GM19455 (cell line): ENCODE results near the gene MORC2.

Source experiments
- ATAC-seq: cut with Tn5 transposase; IDR thresholded peaks from one replicate; pipeline ENCODE4 v1.9.1; 2021; ENCODE audit not compliant: unreplicated experiment

MORC2 gene

GRCh38 chr22:30949934-30950660, 18.5 kb downstream of the MORC2 start:
- ATAC-seq, result no peak

DNA sequence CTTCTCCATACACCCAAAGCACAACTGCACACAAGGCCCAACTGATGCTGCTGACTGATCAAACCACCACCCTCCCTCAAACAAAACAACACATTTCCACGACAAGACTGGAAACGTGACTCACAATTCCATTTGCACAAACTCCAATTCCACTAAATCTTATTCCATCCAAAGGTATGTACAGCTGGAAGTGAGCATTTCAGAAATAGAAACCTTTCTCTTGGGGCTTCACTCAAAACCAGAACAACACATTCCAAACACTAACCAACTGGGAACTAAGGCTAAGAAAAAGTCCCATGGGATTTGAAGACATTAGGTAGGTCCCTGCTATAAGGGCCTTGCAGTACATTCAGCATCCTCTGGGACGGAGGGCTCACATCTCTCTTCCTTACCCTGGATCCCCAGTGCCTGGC, 19.6 kb downstream of the MORC2 start:
- ATAC-seq, result no peak

DNA sequence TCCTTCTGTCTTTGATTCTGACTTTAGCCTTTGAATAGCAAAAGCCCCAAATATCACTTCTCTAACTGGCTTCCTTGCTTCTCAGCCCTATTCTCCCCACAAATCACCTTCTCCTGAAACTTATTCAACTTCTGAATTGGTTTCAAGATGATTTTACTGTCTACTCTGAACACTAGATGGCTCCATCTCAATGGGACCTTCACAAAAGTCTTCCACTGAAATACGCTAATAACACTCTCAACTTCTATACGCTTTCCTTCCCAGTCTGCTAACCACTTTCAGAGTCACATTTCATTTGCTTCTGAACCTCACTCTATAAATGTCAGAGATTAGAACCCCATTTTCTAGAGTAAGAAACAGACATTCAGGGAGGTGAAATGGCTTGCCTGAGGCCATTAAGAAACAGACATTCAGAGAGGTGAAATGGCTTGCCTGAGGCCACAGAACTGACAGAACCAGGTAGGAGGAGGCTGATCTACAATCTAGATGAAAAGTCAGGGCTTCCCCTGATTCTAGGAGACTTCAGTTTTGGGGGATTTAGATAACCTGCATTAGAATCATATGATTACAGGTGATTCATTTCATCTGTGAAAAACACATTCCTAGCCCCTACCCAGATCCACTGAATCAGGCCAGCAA, 20.6 kb downstream of the MORC2 start:
- no peak for ATAC-seq

DNA sequence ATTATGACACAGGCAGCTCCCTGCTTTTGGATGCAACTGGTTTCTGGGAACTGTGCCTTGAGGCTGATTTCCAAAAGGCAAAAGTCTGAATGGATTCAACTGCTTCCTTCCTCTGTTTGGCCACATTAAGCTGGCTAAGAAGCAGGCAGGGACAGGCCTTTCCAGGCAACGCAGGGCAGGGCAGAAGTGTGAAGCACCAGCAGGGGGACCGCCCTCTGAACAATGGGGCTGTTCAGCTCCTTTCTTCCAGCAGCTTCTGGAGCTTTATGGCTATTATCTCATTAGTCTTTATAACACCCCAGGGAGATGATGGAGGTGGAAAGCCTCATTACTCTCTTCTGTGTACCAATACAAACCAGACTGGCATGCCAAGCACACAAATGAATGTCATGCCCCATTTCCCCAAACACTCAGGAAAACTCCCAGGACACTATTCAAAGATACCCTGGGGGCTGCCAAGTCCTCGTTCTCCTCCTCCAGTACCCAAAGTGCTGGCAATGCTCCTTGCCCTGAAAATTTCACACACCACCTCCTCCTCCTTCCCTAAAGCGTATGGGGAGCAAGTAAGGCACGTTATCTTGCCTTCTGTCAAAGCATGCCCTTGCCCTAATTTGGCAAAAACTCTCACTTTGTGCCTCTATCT, 21.3 kb downstream of the MORC2 start:
- ATAC-seq, result no peak

DNA sequence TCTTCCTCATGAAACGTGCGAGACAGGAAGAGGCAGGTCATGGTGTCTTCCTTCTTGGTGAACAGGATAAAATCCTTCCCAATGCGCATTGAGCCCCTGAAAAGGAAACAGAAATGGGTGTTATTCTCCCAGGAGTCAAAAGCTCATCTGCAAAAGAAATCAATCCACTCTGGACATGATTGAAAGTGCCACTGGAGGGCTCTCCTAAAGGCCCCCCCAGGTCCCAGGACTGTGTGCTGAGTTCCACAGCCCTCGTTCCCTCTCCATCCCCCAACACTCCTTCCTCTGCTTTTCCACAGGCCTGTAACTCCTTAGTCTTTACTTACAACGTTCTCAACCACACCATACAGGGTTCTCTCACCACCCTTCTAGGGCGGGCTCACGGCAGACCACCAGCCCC, 22.2 kb downstream of the MORC2 start:
- no peak for ATAC-seq

DNA sequence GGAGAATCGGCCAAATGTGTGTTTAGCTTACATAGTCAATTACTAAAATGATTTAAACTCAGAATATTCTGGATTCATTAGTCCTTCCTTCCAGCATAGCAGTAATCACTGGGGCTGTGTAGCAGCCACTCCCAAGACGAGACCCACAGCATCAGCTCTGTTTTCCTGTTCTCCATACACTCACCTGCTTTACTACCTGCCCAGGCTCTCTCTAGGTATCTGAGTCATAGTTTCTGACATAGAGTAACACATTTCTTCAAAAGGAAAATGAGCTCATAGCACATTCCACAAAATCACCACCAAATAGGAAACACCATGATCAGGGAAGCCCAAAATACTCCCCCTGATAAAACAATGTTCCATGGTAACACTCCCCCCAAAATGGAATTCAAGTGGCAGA, 22.9 kb downstream of the MORC2 start:
- ATAC-seq, result no peak

DNA sequence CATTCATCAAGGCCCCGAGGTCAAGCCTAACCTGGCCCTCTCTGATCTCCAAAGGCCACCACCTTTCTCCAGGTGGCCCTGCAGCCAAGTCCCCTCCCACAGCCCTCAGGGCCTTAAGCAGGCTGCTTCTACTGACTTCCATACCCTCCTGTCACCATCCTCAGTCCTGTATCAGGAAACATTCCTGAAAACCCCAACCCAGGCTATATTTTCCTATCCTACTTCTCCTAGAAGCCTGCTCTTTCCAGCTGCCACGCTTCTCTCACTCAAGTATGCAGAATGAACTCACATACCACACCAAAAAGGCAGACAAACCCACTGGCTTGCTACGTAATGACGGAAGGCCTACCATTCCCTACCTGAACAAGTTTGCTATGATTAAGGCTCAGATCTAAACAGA, 23.6 kb downstream of the MORC2 start:
- no peak for ATAC-seq

- no peak for ATAC-seq
Measured at GRCh38 chr22:30943368-30943767, 25.2 kb downstream of the MORC2 start.

DNA sequence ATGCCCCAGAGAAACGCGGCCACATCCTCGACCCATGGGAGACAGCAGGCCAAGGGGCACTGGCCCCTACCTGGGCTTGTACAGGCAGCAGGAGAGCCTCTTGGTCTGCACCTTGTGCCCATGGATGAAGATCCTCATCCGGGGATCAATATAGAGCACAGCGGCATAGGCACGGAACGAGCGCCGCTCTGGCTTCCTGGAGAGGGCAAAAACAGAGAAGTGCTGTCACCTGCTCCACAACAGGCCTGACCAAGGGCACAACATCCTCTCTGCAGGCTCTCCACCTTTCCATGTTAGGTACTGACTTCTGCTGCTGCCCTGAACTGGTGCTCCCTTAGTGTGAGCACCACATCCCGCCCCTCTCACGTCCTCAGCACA, 27.2 kb downstream of the MORC2 start:
- ATAC-seq, result no peak

DNA sequence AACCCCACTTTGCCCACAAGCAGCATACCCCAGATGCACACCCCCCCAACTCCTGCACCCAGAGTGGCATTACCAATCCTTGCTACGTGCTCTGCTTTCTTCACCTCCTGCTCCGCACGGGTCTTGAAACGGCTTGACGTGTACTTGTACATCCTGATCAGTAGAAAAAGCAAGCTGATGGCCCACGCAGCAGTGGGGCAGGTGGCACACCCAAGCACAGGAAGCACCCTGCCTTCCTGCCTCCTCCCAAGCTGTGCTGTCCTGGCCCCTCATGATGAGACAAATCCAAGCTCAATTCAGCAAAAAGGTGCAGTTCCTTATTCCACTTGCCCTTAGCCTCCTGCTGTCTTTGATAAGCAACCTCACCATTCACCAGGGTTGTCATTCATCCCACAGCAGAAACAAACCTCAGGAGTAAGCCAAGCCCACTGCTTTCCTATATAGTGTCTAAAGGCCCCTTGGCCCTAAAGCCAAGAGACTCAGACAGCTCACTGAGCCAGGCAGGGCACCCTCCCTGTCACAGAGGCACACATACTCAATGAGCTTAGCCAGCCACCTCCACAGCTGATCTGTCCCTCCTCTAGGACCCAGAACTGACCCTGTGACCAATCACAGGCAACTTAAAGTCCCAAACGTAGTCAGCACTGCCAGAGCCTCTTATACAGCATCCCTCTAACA, 27.8 kb downstream of the MORC2 start:
- ATAC-seq, result no peak

- no peak for ATAC-seq
Measured at GRCh38 chr22:30934053-30934452, 34.5 kb downstream of the MORC2 start.

DNA sequence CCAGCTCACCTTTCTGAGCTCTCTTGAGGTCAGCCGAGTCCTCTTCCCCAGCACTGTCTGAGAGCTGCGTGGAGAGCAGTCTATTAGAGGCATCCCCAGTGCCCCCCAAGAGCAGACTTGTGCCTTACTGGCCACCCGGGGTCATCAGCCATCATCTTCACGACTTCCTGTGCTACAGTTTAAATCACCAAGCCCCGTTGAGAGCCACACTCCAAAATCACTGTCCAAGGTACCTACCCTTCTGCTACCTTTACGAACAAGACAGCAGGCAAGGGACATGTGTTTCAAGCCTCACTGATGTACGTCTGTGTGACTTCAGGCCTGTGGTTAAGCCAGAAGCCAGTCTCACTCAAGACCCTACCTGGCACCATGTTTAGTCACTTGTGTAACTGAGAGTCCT, 35.1 kb downstream of the MORC2 start:
- no peak for ATAC-seq

- ATAC-seq, result no peak
Measured at GRCh38 chr22:30932661-30933060, 35.9 kb downstream of the MORC2 start.

GRCh38 chr22:30931541-30932300, 36.9 kb downstream of the MORC2 start:
- ATAC-seq, result no peak

DNA sequence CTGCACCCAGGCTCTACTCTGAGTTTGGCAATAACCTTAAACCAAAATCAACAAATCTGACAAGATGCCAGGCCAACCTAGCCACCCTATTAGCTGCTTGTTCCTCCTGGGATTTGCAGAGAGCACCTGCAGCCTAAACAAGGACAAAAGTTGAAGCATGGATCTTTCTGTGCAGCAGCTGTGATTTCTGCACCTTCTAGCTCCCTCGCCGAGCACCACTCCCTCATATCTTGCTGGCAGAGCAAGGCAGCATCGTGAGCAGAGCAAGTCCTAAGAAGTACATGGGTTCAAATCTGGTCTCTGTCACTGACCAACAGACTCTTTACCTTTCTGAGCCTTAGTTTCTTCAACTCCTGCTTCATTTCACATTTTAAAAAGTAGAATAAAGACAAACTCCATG, 38.3 kb downstream of the MORC2 start:
- no peak for ATAC-seq

- no peak for ATAC-seq
Measured at GRCh38 chr22:30928401-30928800, 40.2 kb downstream of the MORC2 start.

GRCh38 chr22:30927806-30928205, 40.8 kb downstream of the MORC2 start:
- no peak for ATAC-seq

DNA sequence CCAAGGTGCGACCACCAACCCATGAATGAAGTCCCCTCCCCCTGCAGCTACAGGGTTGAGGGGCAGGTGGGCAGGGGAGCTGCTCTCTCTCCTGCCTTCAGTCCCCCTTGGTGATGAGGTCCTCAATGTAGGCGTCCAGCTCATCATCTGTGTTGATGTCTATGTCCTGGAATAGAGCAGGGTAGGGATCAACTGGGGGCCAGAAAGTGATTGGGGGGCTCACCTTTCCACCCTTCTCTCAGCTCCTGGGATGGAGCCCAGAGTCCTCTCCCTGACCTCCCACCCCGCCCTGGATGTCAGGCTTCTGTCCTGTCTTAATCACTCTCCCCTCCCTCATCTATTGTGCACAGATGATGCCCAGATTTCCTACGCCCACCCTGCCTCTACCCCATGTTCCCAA, 41.9 kb downstream of the MORC2 start:
- no peak for ATAC-seq

DNA sequence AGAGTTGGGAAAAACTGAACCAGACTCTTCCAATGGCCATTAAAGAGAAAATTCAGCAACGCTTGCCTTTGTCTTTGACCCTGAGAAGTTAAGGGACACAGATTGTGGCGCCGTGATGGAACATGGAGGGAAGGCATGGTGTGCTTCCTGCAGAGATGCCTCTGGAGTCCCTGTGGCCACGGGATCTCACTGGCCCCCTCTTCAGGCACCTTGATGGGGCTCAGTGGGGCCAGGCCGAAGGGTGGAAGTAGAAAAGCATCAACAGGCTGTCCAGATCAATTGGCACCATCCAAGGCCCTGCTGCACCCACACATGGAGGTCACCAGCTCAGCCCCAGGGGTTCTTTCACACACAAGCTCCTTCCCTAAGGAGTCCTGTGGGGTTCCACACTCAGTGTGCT, 42.9 kb downstream of the MORC2 start:
- ATAC-seq, result no peak

GRCh38 chr22:30923168-30923900, 45.2 kb downstream of the MORC2 start:
- ATAC-seq, result no peak
